Pons (tissue), 1 donor: Measurements from ENCODE around the gene CALML5.

Experiments used
- DNase-seq: peaks from one replicate; pipeline ENCODE4 v3.0.0-alpha.2; 2016; ENCODE audit warnings: low spot score

Gene CALML5

GRCh38 chr10:5499493-5500140, at the start of gene CALML5:
Gene CALML5, minus strand, starts transcription at chr10:5499570. Its CDS starts 132 bp downstream, at chr10:5499438.
- no peak for DNase-seq

- peak; percentile 17 for DNase-seq
Observed at GRCh38 chr10:5547931-5548660, 48.7 kb upstream of the CALML5 start.

- DNase-seq: no peak
Observed at GRCh38 chr10:5547681-5547930, 48.2 kb upstream of the CALML5 start.

GRCh38 chr10:5546891-5547680, 47.7 kb upstream of the CALML5 start:
- DNase-seq: no peak

GRCh38 chr10:5545778-5546710, 46.7 kb upstream of the CALML5 start:
- DNase-seq: peak; percentile 15

GRCh38 chr10:5545426-5545777, 46.0 kb upstream of the CALML5 start:
- no peak for DNase-seq

- DNase-seq: no peak
Observed at GRCh38 chr10:5545011-5545410, 45.6 kb upstream of the CALML5 start.

- DNase-seq: no peak
Observed at GRCh38 chr10:5544216-5544805, 44.9 kb upstream of the CALML5 start.

- no peak for DNase-seq
Observed at GRCh38 chr10:5543623-5544022, 44.3 kb upstream of the CALML5 start.

- DNase-seq: no peak
Observed at GRCh38 chr10:5542100-5542499, 42.7 kb upstream of the CALML5 start.

- no peak for DNase-seq
Observed at GRCh38 chr10:5540891-5541290, 41.5 kb upstream of the CALML5 start.

GRCh38 chr10:5540080-5540479, 40.7 kb upstream of the CALML5 start:
- no peak for DNase-seq

GRCh38 chr10:5538892-5539651, 39.7 kb upstream of the CALML5 start:
- no peak for DNase-seq

GRCh38 chr10:5538446-5538845, 39.1 kb upstream of the CALML5 start:
- DNase-seq: no peak

- no peak for DNase-seq
Observed at GRCh38 chr10:5537684-5538083, 38.3 kb upstream of the CALML5 start.

- DNase-seq: no peak
Observed at GRCh38 chr10:5536486-5537081, 37.2 kb upstream of the CALML5 start.

GRCh38 chr10:5534880-5535856, 35.8 kb upstream of the CALML5 start:
- no peak for DNase-seq

GRCh38 chr10:5534051-5534821, 34.9 kb upstream of the CALML5 start:
- DNase-seq: no peak
